ENCODE measurements around the gene TMEM255B. TPM values are rescaled to one million over a fixed set of nuclear protein-coding genes. Genes with fewer than 3 reads are reported as not detected.

Gene TMEM255B
- total and polyA plus RNA-seq, 2 of the 4 experiments (the other 2 are of a cell fraction): 0.36 to 0.94 TPM

DNA sequence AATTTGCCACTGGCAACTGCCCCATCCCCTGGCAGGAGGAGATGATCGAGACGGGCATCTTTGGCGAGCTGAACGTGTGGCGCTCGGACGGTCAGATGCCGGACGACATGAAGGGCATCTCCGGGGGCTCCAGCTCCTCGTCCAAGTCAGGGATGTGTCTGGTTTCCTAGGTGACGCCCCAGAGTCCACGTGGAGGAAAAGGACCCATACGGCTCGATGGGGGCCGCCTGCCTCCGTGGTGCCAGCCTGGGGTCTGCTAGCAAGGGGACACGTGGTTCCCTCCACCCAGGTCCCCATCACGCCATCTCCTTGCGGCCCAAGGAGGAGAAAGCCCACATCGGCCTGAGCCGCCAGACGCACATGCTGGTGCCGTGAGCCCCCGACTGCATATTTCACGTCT, 23.8 kb upstream of the TMEM255B start:
- CTCF ChIA-PET: no interaction called here
- Histone ChIP-seq H3K9me3 (ENCODE audit: control insufficient read depth, insufficient read depth, low read length) (no peaks in the 10 kb centered on the region), H4K91ac (ENCODE audit: insufficient read depth, low read depth, low read length) (no peak overlapping the region), H3K9me1 (ENCODE audit: insufficient read depth, low read length) (peaks cover 6% of the 10 kb centered on the region; the same call in 1 of the 2 replicates), H3K27ac (ENCODE audit: insufficient read depth, low read length) (no peak overlapping the region), H2BK15ac (ENCODE audit: low read depth, low read length) (no peak overlapping the region), H4K8ac (ENCODE audit: low read depth in 2 of 2, low read length in 2 of 2) (no peak overlapping the region), H3K4me2 (ENCODE audit: low read depth, low read length) (no peak overlapping the region), H3K4me3 (ENCODE audit: insufficient read depth, low read depth, low read length) (no peak overlapping the region), H2BK5ac (ENCODE audit: low read depth, low read length, poor library complexity, severe bottlenecking) (no peak overlapping the region), H3K4me1 (ENCODE audit: control insufficient read depth, insufficient read depth, low read length) (no peaks in the 10 kb centered on the region), H4K5ac (ENCODE audit: low read depth, low read length) (no peak overlapping the region), H3K27me3 (ENCODE audit: control insufficient read depth, insufficient read depth, low read length) (peaks cover 40% of the 10 kb centered on the region), H3K4ac (ENCODE audit: low read depth, low read length) (no peak overlapping the region), H3K9ac (ENCODE audit: low read depth, low read length) (no peak overlapping the region), H2BK20ac (ENCODE audit: low read depth, low read length) (no peak overlapping the region), H3K79me1 (ENCODE audit: low read depth in 1 of 2, low read length in 2 of 2) (no peaks in the 10 kb centered on the region), H3K36me3 (ENCODE audit: control insufficient read depth, insufficient read depth, low read length) (no peaks in the 10 kb centered on the region), H2AK5ac (ENCODE audit: low read depth, low read length) (no peak overlapping the region), H4K20me1 (ENCODE audit: insufficient read depth, low read length) (0 out of 2 replicates have a peak, but pooled peaks cover 4% of the 10 kb centered on the region), H2BK120ac (ENCODE audit: low read depth, low read length) (no peak overlapping the region), H3K18ac (ENCODE audit: low read depth, low read length) (no peak overlapping the region), H2AK9ac (replicated peaks; ENCODE audit: low read depth, low read length, poor library complexity) (no peak overlapping the region), H2AFZ (replicated peaks; ENCODE audit: low read length, poor library complexity) (no peak overlapping the region), H3K14ac (replicated peaks; ENCODE audit: low read depth, low read length) (no peak overlapping the region), H3K23ac (ENCODE audit: low read depth, low read length) (no peak overlapping the region), H3K56ac (ENCODE audit: extremely low read depth, insufficient read depth, low read length) (no peak overlapping the region)
- dilution Hi-C loops (cut with HindIII; ENCODE audit: low sequenced_read_pairs, unreplicated experiment) (no loop called here), intact Hi-C loops (cut with micrococcal nuclease) (no loop called here), in situ Hi-C loops (cut with MboI; ENCODE audit: low sequenced_read_pairs) (no loop called here)
- WGBS, 2 experiments (ENCODE audit: extremely low coverage in 2 of 2, insufficient read length in 1 of 2): 79% methylated on average over 24 of the region's 26 CpGs; no CpG with 5 or more reads in 1 of the 2 experiments
- DNase-seq (no peak), ATAC-seq (ENCODE audit: low read depth) (no peak)
- POLR2A ChIA-PET (ENCODE audit: unreplicated experiment): no interaction called here
- no TSS peak for BruUV-seq (replicated peaks)
- no peak for TF ChIP-seq RFX5 (IDR thresholded peaks at IDR 0.05; ENCODE audit: low read depth, low read length)

Measured in IMR-90 (cell line).